HG02642 (cell line): ENCODE data around the gene ZNF324B.
"Not testable (repeated sequence)": the region's sequence is repeated elsewhere in the genome, so short reads cannot be mapped to it uniquely, and the experiment has no call there.

Experiments
- ATAC-seq: cut with Tn5 transposase; IDR thresholded peaks from one replicate; pipeline ENCODE4 v1.9.1; 2021; ENCODE audit warnings: mild to moderate bottlenecking; ENCODE audit not compliant: unreplicated experiment, poor library complexity

Gene ZNF324B

GRCh38 chr19:58450856-58451357, 515 bp upstream of the ZNF324B start:
- no peak for ATAC-seq

- no peak for ATAC-seq
Measured at GRCh38 chr19:58453743-58454142, 2.3 kb downstream of the ZNF324B start.

- ATAC-seq = no peak
Measured at GRCh38 chr19:58455306-58455705, 3.9 kb downstream of the ZNF324B start.

GRCh38 chr19:58456111-58456510, 4.7 kb downstream of the ZNF324B start:
- ATAC-seq = no peak

GRCh38 chr19:58460039-58460438, 8.6 kb downstream of the ZNF324B start:
- no peak for ATAC-seq

- peak; percentile 16 for ATAC-seq
Measured at GRCh38 chr19:58466089-58466759, 14.8 kb downstream of the ZNF324B start.

GRCh38 chr19:58466760-58467589, 15.6 kb downstream of the ZNF324B start, which contains the start of gene ZNF324:
ZNF324 (plus strand) TSS chr19:58467080; CDS start chr19:58469186, 2,106 bp downstream.
- ATAC-seq = peak; percentile 90

- ATAC-seq = no peak
Measured at GRCh38 chr19:58468216-58468839, 16.9 kb downstream of the ZNF324B start.

GRCh38 chr19:58469241-58470013, 18.0 kb downstream of the ZNF324B start:
- no peak for ATAC-seq

GRCh38 chr19:58470837-58471543, 19.6 kb downstream of the ZNF324B start:
- not testable (repeated sequence) for ATAC-seq

- no peak for ATAC-seq
Measured at GRCh38 chr19:58471736-58472135, 20.3 kb downstream of the ZNF324B start.

GRCh38 chr19:58473775-58474174, 22.4 kb downstream of the ZNF324B start:
- ATAC-seq = no peak

GRCh38 chr19:58474291-58474996, 23.0 kb downstream of the ZNF324B start:
- ATAC-seq = no peak

- ATAC-seq = no peak
Measured at GRCh38 chr19:58474997-58475713, 23.7 kb downstream of the ZNF324B start.

GRCh38 chr19:58475714-58476497, 24.5 kb downstream of the ZNF324B start, which contains the start of gene ZNF446:
ZNF446 (plus strand) TSS chr19:58476352; CDS start chr19:58477219, 867 bp downstream.
- peak; percentile 84 for ATAC-seq

- ATAC-seq = no peak
Measured at GRCh38 chr19:58476498-58477015, 25.1 kb downstream of the ZNF324B start.

- ATAC-seq = no peak
Measured at GRCh38 chr19:58477130-58477529, 25.7 kb downstream of the ZNF324B start.
